HepG2 (cell line): Measurements from ENCODE around the gene KDM5B. TPM values are rescaled to one million over a fixed set of nuclear protein-coding genes. Genes with fewer than 3 reads are reported as not detected.

Experiments used
- ATAC-seq: fragments of 200-7000 bp; cut with Tn5 transposase; 3 replicates; pipeline ENCODE4 v1.9.1; 2020; ENCODE audit warnings: mild to moderate bottlenecking, moderate library complexity
- BruUV-seq: library from RNA; stranded (reverse); fragments of 400-500 nt; replicated peaks from 2 replicates; lab custom pipeline; 2021; lab: Mats Ljungman, UMichigan
- CTCF ChIA-PET: fragments of 300-600 bp; formaldehyde crosslinking; extraction: SDS; loops from one replicate; lab custom pipeline; 2021; ENCODE audit warnings: low total read pairs, inconsistent platforms, low intra/inter-chr PET ratio; lab: Yijun Ruan, JAX
- POLR2A ChIA-PET: fragments of 350-600 bp; sonication (Branson Sonifier 250); formaldehyde crosslinking; loops from one replicate; lab custom pipeline; 2020; ENCODE audit warnings: antibody characterized with exemption, inconsistent platforms; lab: Yijun Ruan, JAX
- DNase-seq: peaks from one replicate; pipeline ENCODE4 v3.0.0-alpha.2; 2015; ENCODE audit warnings: low spot score
- FAIRE-seq: peaks from 3 replicates; lab custom pipeline; 2011; peaks lifted over from hg19 to GRCh38; lab: Jason Lieb, UNC
- H2AFZ ChIP-seq: one replicate; pipeline ENCODE4 v1.6.1; 2011; ENCODE audit warnings: low read length, inconsistent platforms
- H3K27ac ChIP-seq: fragments of 300-600 bp; 3 replicates; pipeline ENCODE4 v1.8.0; 2011; ENCODE audit warnings: mixed run types, mild to moderate bottlenecking, mixed read lengths, low read length, inconsistent platforms; ENCODE audit not compliant: insufficient read depth; ENCODE audit errors: extremely low read length
- H3K27me3 ChIP-seq, 2 experiments: fragments of 200-600 bp in 1 of 2; 2 replicates in 1 of 2; 3 replicates in 1 of 2; pipeline versions ENCODE4 v1.6.0 to v1.8.0; 2011; ENCODE audit warnings: low read length in 2 of 2, mild to moderate bottlenecking in 2 of 2, moderate library complexity in 2 of 2, inconsistent platforms in 1 of 2; ENCODE audit not compliant: insufficient read depth in 2 of 2, control insufficient read depth in 1 of 2
- H3K36me3 ChIP-seq, 2 experiments: fragments of 200-600 bp in 1 of 2; replicated peaks in 1 of 2; 2 replicates in 1 of 2; 3 replicates in 1 of 2; pipeline versions ENCODE4 v1.5.1 to v1.8.0; 2011; ENCODE audit warnings: low read length in 2 of 2, inconsistent platforms in 1 of 2; ENCODE audit not compliant: insufficient read depth in 2 of 2, control insufficient read depth in 1 of 2
- H3K4me1 ChIP-seq: 2 replicates; pipeline ENCODE4 v1.5.1; 2012; ENCODE audit warnings: low read length, inconsistent platforms; ENCODE audit not compliant: insufficient read depth
- H3K4me2 ChIP-seq: 2 replicates; pipeline ENCODE4 v1.6.0; 2011; ENCODE audit warnings: low read depth, low read length, inconsistent platforms
- H3K4me3 ChIP-seq, 3 experiments: fragments of 200-600 bp in 1 of 3; sonication (generic), shearing (Covaris generic) in 1 of 3; replicated peaks in 1 of 3; 2 replicates each; pipeline ENCODE4 v1.5.1; 2011 to 2016; ENCODE audit warnings: low read length in 3 of 3, inconsistent platforms in 2 of 3, low read depth in 2 of 3, mild to moderate bottlenecking in 2 of 3, control low read depth in 1 of 3, mixed read lengths in 1 of 3; ENCODE audit not compliant: insufficient read depth in 1 of 3
- H3K79me2 ChIP-seq: one replicate; pipeline ENCODE4 v1.6.1; 2011; ENCODE audit warnings: low read length, inconsistent platforms; ENCODE audit not compliant: insufficient read depth
- H3K9ac ChIP-seq: 2 replicates; pipeline ENCODE4 v1.6.0; 2011; ENCODE audit warnings: mild to moderate bottlenecking, low read depth, low read length, inconsistent platforms; ENCODE audit not compliant: insufficient read depth
- H3K9me3 ChIP-seq: 2 replicates; pipeline ENCODE4 v1.5.1; 2012; ENCODE audit warnings: mild to moderate bottlenecking, low read length
- H4K20me1 ChIP-seq: 2 replicates; pipeline ENCODE4 v1.6.0; 2011; ENCODE audit warnings: inconsistent platforms, mild to moderate bottlenecking, low read length, moderate library complexity; ENCODE audit not compliant: insufficient read depth
- DPF2 ChIP-seq: sonication (generic); formaldehyde crosslinking; IDR thresholded peaks from 2 replicates; pipeline ENCODE4 v1.4.0; 2020; ENCODE audit warnings: mild to moderate bottlenecking, low read depth, missing genetic modification reagents, borderline replicate concordance
- ETV5 ChIP-seq: IDR thresholded peaks from 2 replicates; pipeline ENCODE4 v1.6.1; 2018; ENCODE audit warnings: missing biosample characterization, missing genetic modification reagents, inconsistent platforms, borderline replicate concordance
- RBM39 ChIP-seq: fragments of 200-400 bp; formaldehyde crosslinking; IDR thresholded peaks from one replicate; pipeline ENCODE4 v1.6.1; 2018; ENCODE audit warnings: antibody characterized with exemption, mild to moderate bottlenecking, low read depth, low read length; ENCODE audit not compliant: poor library complexity, severe bottlenecking
- RCOR2 ChIP-seq: IDR thresholded peaks from 2 replicates; pipeline ENCODE4 v1.6.1; 2016; ENCODE audit warnings: missing biosample characterization, missing genetic modification reagents
- SRY ChIP-seq: sonication (generic); formaldehyde crosslinking; IDR thresholded peaks from 2 replicates; pipeline ENCODE4 v1.8.0; 2022; ENCODE audit warnings: mild to moderate bottlenecking, missing genetic modification reagents
- ZFY ChIP-seq: sonication (generic); formaldehyde crosslinking; IDR thresholded peaks from 2 replicates; pipeline ENCODE4 v1.4.0; 2020; ENCODE audit warnings: missing genetic modification reagents
- ZNF292 ChIP-seq: sonication (generic); formaldehyde crosslinking; IDR thresholded peaks from 2 replicates; pipeline ENCODE4 v1.8.1; 2022; ENCODE audit warnings: mild to moderate bottlenecking, low read depth, missing genetic modification reagents, borderline replicate concordance
- ZNF563 ChIP-seq: sonication (generic); formaldehyde crosslinking; IDR thresholded peaks from 2 replicates; pipeline ENCODE4 v1.8.0; 2022; ENCODE audit warnings: mild to moderate bottlenecking, moderate library complexity, missing genetic modification reagents
- ZNF616 ChIP-seq: sonication (generic); formaldehyde crosslinking; IDR thresholded peaks from 2 replicates; pipeline ENCODE4 v1.5.0; 2020; ENCODE audit warnings: low read depth, mild to moderate bottlenecking, missing genetic modification reagents
- ZNF644 ChIP-seq: IDR thresholded peaks from 2 replicates; pipeline ENCODE4 v1.6.1; 2016; ENCODE audit warnings: low read depth
- ZNF703 ChIP-seq: sonication (generic); formaldehyde crosslinking; IDR thresholded peaks from 2 replicates; pipeline ENCODE4 v1.5.1; 2020; ENCODE audit warnings: missing genetic modification reagents, mild to moderate bottlenecking, moderate library complexity, borderline replicate concordance
- WGBS: methylation state at CpG from one replicate; pipeline ENCODE4 v1.1.6; 2017; ENCODE audit warnings: low lambda C conversion rate; 5-methylcytosine and 5-hydroxymethylcytosine counted together
- in situ Hi-C: cut with HindIII; loops from 2 replicates; pipeline ENCODE4 v1.10.0; 2017; ENCODE audit warnings: low pct_unique_long_range_greater_than_20kb; ENCODE audit not compliant: extremely low pct_ligation_motif_present
- intact Hi-C: fragments of 100-400 bp; cut with micrococcal nuclease; formaldehyde crosslinking; loops from one replicate; pipeline ENCODE4 v1.10.0; 2022; ENCODE audit not compliant: unreplicated experiment
- polyA plus RNA-seq, 8 experiments: library from polyadenylated mRNA; depleted of rRNA in 3 of 8; stranded (reverse) in 7 of 8; unstranded in 1 of 8; fragments of >200 nt; fragmentation: Illumina TruSeq in 4 of 8; extraction: Trizol in 4 of 8; gene quantifications; 2 replicates each; pipeline versions ENCODE4 v1.2.1 to v1.2.3, GENCODE V29; 2011 to 2016; ENCODE audit warnings: low read depth in 4 of 8, missing spikeins in 1 of 8, mixed read lengths in 1 of 8; ENCODE audit not compliant: insufficient read depth in 1 of 8
- total RNA-seq, 5 experiments: library from RNA; depleted of rRNA; stranded (reverse); fragments of >200 nt; fragmentation: Illumina TruSeq; extraction: Trizol; gene quantifications; 2 replicates each; pipeline ENCODE4 v1.2.3, GENCODE V29; 2016; ENCODE audit warnings: low read depth in 1 of 5
- TF ChIP-seq, protein P1 (sequence below): sonication (generic); formaldehyde crosslinking; IDR thresholded peaks from 2 replicates; pipeline ENCODE4 v1.4.0; 2020; ENCODE audit warnings: missing genetic modification reagents, mild to moderate bottlenecking, borderline replicate concordance
- TF ChIP-seq, protein P2 (sequence below): sonication (generic); formaldehyde crosslinking; IDR thresholded peaks from 2 replicates; pipeline ENCODE4 v1.5.1; 2020; ENCODE audit warnings: missing genetic modification reagents, mild to moderate bottlenecking, borderline replicate concordance
- TF ChIP-seq, protein P3 (sequence below): sonication (generic); formaldehyde crosslinking; IDR thresholded peaks from 2 replicates; pipeline ENCODE4 v1.4.0; 2020; ENCODE audit warnings: missing genetic modification reagents

KDM5B gene
- total and polyA plus RNA-seq, 2 of the 13 experiments (the other 11 are each of a cell fraction or from before 2014, with no cell fraction given) = 34.2 to 35.4 TPM

DNA sequence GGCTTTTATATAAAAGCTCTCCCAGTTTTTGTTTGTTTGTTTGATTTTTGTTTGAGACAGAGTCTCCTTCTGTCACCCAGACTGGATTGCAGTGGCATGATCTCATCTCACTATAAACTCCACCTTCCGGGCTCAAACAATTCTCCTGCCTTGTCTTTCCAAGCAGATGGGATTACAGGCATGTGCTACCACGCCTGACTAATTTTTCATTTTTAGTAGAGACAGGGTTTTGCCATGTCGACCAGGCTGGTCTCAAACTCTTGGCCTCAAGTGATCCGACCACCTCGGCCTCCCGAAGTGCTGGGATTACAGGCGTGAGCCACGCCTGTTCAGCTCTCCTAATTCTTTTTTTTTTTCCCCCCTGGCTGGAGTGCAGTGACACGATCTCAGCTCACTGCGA is 6.9 kb upstream of the KDM5B start:
- FAIRE-seq = no peak
- intact Hi-C loops (no loop called here), in situ Hi-C loops (no loop called here)
- Histone ChIP-seq H3K27ac (no peak overlapping the region), H4K20me1 (no peaks in the 10 kb centered on the region), H3K27me3 (peaks cover 0 to 8% of the 10 kb centered on the region in 2 experiments; a peak in 1 of 5 replicates), H2AFZ (no peak overlapping the region), H3K36me3 (no peaks in the 10 kb centered on the region), H3K9me3 (no peaks in the 10 kb centered on the region), H3K9ac (no peak overlapping the region), H3K79me2 (no peaks in the 10 kb centered on the region), H3K4me3 (no peak overlapping the region), H3K4me2 (no peak overlapping the region; the same call in 1 of the 2 replicates), H3K4me1 (peaks cover 32% of the 10 kb centered on the region)
- WGBS = 10% methylated on average over 10 of the region's 10 CpGs
- BruUV-seq = no TSS peak
- ATAC-seq = no peak
- CTCF ChIA-PET = no interaction called here
- POLR2A ChIA-PET = no interaction called here
- peak; percentile 18 for DNase-seq
- TF ChIP-seq DPF2 (CRISPR knock-in tag) = no peak
- TF ChIP-seq, protein P1, sequence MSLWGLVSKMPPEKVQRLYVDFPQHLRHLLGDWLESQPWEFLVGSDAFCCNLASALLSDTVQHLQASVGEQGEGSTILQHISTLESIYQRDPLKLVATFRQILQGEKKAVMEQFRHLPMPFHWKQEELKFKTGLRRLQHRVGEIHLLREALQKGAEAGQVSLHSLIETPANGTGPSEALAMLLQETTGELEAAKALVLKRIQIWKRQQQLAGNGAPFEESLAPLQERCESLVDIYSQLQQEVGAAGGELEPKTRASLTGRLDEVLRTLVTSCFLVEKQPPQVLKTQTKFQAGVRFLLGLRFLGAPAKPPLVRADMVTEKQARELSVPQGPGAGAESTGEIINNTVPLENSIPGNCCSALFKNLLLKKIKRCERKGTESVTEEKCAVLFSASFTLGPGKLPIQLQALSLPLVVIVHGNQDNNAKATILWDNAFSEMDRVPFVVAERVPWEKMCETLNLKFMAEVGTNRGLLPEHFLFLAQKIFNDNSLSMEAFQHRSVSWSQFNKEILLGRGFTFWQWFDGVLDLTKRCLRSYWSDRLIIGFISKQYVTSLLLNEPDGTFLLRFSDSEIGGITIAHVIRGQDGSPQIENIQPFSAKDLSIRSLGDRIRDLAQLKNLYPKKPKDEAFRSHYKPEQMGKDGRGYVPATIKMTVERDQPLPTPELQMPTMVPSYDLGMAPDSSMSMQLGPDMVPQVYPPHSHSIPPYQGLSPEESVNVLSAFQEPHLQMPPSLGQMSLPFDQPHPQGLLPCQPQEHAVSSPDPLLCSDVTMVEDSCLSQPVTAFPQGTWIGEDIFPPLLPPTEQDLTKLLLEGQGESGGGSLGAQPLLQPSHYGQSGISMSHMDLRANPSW (CRISPR knock-in tag) = no peak
- TF ChIP-seq, protein P2, sequence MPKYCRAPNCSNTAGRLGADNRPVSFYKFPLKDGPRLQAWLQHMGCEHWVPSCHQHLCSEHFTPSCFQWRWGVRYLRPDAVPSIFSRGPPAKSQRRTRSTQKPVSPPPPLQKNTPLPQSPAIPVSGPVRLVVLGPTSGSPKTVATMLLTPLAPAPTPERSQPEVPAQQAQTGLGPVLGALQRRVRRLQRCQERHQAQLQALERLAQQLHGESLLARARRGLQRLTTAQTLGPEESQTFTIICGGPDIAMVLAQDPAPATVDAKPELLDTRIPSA (CRISPR knock-in tag) = no peak
- TF ChIP-seq ZNF616 (CRISPR knock-in tag) = no peak
- TF ChIP-seq SRY = no peak
- TF ChIP-seq RBM39 = no peak
- TF ChIP-seq ZNF644 = no peak
- no peak for TF ChIP-seq RCOR2
- no peak for TF ChIP-seq ZNF703
- no peak for TF ChIP-seq ZNF563 (CRISPR knock-in tag)
- TF ChIP-seq ZFY (CRISPR knock-in tag) = no peak
- TF ChIP-seq, protein P3, sequence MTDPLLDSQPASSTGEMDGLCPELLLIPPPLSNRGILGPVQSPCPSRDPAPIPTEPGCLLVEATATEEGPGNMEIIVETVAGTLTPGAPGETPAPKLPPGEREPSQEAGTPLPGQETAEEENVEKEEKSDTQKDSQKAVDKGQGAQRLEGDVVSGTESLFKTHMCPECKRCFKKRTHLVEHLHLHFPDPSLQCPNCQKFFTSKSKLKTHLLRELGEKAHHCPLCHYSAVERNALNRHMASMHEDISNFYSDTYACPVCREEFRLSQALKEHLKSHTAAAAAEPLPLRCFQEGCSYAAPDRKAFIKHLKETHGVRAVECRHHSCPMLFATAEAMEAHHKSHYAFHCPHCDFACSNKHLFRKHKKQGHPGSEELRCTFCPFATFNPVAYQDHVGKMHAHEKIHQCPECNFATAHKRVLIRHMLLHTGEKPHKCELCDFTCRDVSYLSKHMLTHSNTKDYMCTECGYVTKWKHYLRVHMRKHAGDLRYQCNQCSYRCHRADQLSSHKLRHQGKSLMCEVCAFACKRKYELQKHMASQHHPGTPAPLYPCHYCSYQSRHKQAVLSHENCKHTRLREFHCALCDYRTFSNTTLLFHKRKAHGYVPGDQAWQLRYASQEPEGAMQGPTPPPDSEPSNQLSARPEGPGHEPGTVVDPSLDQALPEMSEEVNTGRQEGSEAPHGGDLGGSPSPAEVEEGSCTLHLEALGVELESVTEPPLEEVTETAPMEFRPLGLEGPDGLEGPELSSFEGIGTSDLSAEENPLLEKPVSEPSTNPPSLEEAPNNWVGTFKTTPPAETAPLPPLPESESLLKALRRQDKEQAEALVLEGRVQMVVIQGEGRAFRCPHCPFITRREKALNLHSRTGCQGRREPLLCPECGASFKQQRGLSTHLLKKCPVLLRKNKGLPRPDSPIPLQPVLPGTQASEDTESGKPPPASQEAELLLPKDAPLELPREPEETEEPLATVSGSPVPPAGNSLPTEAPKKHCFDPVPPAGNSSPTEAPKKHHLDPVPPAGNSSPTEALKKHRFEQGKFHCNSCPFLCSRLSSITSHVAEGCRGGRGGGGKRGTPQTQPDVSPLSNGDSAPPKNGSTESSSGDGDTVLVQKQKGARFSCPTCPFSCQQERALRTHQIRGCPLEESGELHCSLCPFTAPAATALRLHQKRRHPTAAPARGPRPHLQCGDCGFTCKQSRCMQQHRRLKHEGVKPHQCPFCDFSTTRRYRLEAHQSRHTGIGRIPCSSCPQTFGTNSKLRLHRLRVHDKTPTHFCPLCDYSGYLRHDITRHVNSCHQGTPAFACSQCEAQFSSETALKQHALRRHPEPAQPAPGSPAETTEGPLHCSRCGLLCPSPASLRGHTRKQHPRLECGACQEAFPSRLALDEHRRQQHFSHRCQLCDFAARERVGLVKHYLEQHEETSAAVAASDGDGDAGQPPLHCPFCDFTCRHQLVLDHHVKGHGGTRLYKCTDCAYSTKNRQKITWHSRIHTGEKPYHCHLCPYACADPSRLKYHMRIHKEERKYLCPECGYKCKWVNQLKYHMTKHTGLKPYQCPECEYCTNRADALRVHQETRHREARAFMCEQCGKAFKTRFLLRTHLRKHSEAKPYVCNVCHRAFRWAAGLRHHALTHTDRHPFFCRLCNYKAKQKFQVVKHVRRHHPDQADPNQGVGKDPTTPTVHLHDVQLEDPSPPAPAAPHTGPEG (CRISPR knock-in tag) = no peak
- TF ChIP-seq ETV5 (CRISPR knock-in tag) = no peak
- TF ChIP-seq ZNF292 (CRISPR knock-in tag) = no peak
